HG02885 (cell line): ENCODE data around the gene AATF.

ENCODE experiments used
- ATAC-seq: cut with Tn5 transposase; IDR thresholded peaks from one replicate; pipeline ENCODE4 v1.9.1; 2021; ENCODE audit warnings: mild to moderate bottlenecking; ENCODE audit not compliant: unreplicated experiment, poor library complexity

AATF gene

DNA sequence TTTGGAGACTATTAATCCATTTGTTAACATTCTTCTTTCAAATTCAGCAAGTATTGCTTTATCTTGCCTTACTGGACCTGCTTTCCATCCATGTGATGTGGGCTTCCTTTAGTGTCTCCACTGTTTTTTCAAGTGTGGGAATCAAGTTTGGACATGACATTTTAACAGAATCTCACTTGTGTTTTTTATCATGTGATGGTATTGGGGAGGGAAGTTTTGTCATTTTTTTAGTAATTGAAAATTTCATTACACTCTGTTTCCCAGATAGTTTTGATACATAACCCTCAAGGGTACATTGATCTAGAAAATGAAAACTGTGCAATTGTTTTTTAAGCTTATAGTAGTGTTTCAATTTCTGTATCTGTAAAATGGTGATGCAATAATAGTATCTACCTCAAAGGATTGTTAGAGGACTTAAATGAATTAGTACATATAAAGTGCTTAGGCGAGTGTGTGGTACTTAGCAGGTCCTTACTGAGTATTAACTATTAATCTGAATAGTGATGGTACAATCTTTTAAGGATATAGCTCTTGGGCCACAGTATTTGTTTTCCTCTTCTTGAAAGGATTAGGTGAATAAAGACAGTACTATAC is 27.3 kb downstream of the AATF start:
- no peak for ATAC-seq

DNA sequence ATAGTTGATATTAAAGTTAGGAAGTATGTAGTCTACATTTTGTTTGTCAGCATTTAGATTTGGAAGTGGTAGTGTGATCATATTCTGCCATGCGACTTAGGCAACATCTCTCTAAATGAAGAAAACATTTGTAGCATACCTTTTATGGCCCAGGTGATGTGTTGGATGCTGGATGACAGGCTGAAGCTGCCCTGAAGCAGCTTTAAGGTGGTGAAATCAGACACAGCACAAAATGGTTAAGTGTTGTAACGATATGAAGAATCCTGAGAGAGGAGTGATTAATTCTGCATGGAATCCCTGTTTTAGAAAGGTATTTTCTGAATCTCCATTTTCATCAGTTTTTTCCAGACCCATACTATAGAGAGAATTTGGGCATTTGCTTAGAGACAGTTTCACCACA is 28.3 kb downstream of the AATF start:
- no peak for ATAC-seq

DNA sequence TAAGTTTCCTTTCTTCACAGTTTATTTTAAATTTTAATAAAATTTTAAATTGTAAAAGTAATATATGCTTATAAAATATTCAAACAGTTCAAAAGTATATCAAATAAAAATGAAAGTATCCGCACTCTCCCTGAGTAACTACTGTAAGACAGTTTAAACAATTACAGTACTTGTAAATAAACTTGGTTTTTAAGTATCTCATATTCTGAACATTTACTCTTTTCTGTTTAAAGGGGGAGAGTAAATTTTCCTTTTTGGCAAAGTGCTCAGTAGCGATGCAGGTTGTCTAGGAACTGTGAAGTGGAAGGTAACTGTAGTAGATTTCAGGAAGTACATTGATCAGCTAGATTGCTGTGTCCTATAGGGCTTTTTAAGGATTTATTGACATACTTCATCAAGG is 28.8 kb downstream of the AATF start:
- ATAC-seq: no peak

DNA sequence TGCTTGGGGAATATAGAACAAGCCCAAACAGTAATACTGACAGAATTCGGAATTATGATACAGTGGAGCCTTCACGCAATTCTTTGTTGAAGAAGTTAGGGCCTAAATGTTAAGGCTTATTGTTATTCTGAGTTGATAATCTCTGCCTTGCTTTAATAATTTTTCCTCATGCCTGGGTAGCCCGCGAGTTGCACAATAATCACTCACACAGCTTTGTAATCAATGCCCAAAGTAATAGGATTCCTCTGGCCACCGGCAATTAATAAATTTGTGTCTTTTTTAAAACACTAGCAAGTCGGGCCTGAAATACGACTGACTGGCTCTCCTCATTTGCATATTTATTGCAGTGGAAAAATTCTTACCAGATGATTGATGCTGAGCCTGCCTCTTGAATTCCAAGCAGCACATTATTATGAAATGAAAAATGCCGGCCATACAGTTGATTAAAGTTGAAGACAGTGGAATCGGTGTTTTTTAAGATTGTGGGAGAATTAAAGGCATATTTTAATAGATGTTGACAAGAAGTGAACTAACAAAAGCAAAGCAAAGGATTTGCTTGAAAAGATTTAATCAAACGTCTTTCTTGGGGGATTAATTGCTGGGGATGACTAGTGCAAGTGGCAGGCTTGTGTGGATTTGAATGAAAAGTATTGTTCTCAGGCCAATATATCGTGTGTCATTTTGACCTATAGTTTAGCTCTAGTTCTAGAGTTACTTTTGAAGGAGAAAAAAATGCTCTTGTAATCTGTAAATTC is 30.2 kb downstream of the AATF start:
- ATAC-seq: no peak

DNA sequence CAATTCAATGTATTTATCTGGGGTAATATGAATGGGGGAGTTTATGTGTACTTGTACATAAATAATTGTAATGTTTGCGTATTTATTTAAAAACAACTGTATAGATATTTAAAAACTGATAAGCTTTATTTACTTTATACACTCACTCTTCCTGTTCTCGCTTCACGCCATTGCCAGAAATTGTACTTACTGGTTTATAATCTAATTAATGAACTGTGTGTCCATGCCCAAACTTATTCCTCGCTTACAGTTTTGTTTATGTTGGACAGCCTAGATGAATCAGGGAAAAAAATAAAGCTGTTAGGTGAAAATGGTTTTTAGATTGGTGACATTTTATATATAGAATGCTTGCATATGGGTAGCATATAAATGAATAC is 30.8 kb downstream of the AATF start:
- no peak for ATAC-seq

DNA sequence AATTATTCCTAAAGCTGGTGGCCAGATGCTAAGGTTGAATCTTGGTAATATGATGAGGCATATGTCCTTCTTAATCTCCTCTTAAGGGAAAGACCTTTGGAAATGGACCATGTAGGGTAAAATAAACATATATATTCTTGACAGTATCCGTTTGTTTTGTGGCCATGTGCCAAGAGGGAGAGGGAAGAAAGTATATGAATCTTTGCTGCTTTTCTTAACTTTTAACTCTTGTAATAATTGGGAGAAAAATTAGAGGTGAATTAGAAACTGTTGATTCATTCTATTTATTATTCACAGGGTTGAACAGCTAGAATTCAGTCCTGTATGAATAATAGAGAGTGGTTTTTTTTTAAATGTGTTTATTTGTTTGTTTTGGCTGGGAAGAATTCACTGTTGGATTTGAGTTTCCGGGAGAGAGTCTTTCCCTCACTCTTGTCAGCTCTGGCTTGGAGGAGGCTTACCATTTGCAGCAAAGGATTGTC is 31.6 kb downstream of the AATF start:
- ATAC-seq: no peak

DNA sequence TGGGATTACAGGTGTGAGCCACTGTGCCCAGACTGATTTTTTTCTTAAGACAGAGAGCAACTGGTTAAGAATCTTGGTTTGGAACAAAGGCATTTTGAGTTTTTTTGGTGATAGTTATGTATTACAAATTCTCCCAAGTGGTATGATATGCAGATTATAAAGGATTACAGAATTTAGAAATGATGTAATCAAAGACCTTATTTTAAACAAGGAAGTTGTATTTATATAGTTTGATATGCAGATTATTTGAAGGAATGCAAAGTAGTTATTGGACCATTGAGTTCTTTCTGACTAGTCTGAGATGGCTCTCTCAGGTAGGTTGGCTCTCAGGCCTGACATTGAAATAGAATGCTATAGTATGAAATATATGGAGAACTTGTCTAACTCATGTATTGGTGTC is 34.9 kb downstream of the AATF start:
- no peak for ATAC-seq

DNA sequence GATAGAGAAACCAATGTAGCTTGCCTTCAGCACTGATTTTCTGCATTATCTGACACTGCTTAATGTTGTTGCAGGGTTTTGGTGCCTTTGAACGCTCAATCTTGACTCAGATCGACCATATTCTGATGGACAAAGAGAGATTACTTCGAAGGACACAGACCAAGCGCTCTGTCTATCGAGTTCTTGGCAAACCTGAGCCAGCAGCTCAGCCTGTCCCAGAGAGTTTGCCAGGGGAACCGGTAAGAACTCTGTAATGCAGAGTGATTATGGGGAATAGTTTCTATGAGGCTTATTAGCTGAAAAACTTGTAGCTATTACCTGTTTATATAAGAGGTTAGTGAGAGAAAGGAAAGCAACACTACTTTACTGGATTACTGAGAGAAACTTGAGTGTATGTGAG is 40.4 kb downstream of the AATF start:
- ATAC-seq: no peak

DNA sequence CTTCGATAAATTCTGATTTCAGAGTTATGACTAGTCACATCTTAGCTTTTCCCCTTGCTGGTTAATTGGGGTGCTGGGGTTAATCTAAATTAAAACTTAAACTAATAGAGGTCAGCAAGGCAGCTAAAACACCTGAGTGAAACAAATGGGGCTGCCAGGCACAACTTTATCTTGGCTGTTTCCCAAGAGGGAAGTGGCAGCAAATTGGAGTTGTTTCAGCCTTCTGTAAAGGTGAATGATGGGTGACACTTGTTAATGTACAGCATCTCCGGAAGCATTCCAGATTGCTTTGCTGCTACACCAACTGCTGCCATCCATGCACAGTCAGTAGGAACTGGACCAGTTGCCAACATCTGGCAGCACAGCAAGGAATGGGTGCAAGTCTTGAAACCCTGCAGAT is 43.9 kb downstream of the AATF start:
- ATAC-seq: no peak

DNA sequence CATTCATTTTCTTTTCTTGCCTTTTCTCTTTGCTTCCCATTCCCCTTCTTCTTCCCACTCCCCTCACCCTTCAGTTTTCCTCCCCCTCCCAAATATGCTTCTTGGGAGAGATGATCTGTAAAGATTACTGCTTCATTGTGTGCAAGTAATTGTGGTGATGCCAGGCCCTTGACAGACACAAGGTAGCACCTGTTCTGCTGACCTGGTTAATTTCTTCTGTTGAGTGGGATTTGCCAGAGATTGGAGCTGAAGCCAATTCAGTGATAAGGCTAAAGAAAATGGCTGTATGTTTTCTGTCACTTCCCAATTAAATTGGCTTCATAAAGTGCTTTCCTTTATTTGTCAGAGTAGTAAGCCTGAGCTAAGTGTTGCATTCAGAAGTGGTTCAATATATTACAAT is 44.5 kb downstream of the AATF start:
- ATAC-seq: no peak

DNA sequence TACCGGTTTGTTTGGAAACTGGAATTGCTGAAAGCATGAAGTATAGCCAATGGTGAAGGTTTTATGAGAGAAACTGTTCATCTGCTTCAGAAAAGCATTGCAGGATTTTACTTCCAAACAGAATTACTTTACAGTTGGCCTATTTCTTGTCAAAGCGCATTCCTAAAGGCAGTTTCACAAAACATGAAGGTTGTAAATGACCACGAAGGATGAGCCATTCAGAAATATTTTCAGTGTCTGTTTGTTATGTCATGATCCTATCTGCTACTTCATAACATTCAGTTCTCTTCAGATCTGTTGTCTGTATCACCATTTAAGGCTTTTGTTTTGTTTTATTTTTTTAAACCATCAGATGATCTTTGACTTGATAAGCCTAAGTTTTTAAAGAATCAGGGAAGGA is 45.7 kb downstream of the AATF start:
- no peak for ATAC-seq

DNA sequence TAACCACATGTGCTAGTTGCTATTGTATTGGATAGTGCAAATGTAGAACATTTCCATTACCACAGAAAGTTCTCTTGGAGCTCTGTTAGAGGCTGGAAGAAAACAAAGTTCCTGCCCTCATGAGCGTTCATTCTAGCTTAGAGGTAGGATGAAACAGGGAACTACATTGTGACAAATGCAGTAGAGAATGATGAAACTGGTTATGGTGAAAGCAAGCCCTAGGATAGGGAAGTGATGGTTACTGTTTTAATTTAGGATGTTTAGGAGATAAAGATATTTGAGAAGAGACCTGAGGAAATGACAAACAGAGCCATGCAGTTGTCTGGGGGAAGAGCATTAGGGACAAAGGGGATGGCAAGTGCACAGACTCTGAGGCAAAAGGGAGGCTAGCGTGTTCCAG is 50.7 kb downstream of the AATF start:
- no peak for ATAC-seq

DNA sequence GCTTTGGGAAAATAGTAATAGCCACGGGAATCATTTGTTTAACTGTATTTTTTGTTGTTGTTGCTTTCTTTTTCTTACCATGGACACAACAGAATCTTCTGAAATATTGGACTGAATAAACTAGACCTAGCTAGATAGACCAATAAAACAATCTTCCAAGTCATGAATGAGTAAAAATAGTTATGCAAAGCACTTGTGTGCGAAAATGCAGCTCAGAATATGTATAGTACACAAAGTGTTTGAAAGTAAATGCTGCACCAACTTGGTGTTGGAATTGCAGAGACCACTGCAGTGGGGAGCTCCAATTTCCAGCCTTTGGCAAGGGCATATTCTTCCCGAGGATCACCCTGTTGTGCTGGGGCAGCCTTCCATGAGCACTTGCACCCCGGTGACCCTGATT is 68.0 kb downstream of the AATF start:
- ATAC-seq: no peak

DNA sequence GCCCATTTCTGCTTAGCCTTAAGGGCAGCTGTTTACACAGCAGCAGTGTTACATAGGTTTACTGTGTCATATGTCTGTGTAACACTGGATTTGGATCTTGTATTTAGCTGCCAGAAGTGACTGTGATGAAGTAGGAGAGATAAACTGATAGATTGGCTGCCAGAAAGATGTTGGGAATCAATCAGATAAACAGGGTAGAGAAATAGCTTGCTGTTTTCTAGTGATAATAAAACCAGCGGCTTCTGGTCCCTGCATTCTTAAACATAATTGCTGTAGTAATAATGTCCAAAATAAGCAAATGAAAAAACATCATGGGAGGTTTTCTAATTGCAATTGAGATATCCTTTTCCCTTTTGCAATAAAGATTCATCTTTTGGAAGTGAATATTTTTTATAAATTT is 68.7 kb downstream of the AATF start:
- ATAC-seq: no peak

DNA sequence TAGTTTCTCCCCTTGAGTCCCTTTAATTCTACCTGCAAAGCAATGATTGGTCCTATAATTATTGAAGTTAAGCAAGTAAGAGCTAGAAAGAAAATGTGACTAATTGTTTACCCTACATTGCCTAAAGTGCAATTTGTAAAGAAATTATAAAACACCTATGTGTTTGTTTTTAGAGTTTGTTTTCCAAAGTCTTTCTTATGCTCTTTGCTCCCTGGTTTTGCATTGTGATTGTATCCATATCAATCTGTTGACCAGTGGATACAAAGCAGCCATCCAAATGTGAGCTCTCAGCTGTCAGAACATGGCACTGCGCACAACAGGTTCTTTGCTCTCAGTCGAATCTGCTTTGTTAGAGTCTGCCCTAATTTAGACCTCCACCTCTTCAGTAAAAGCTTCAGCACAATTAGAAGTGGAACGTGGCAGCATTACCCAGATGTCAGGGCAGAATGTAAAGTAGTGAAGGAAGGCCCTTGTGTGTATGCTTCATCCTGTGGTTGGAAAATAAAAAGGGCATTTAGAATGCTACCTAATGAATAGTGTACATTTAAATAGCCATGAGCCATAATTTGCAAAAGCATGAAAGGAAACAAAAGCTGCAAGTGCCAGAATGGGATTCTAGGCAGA is 70.5 kb downstream of the AATF start:
- no peak for ATAC-seq

DNA sequence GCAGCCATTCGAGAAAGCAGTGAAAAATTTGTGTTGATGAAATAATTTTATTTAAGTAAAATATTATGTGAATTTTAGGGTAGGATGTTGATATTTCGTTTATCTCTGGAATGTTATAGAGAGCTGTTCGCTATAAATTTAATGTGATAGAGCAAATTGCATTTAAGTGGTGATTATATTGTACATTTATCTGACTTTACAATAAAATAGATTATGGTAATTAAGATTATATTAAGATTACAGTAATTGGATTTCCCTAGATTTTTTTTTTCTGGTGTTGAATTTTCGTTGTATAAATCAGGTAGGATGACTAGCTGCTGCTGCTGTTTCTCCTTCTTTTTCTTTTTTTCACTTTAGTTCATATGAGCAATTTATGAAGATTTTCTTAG is 71.0 kb downstream of the AATF start:
- no peak for ATAC-seq

DNA sequence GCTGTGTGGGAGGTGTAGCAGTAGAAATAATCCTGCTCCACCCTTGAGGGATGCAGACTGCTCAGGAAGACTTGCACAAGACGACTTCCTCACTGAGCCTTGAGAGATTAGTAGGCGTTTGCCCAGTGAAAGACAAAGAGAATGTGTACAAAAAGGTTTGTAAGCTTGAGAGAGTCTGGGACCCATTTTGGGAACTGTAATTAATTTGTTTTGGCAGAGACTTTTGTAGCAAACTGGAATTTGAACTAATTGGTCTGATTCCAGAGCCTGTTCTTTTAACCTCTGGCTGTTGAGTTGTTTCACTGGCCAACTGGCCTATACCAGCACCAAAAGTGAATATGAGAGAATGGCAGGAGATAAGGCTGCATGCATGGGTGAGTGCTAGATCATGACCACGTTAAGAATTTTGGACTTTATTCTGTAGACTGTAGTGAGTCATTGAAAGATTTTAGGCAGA is 75.5 kb downstream of the AATF start:
- ATAC-seq: no peak

DNA sequence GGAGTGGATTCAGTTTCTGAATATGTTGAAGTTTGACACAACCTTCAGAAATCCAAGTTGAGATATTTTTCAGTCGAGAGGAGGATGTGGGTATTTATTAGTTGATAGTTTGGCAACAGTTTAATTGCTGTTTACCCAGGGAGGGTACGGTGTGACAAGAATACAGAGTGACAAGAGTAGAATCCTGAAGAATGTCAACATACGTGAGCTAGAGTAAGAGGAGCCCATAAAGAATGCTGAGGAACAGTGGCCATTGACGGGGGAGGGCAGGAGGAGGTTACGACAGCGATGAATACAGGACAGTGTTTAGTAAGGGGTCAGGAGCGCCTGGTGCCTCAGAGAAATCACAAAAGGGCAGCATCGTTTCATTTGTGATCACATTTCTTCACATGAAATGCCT is 76.5 kb downstream of the AATF start:
- no peak for ATAC-seq

DNA sequence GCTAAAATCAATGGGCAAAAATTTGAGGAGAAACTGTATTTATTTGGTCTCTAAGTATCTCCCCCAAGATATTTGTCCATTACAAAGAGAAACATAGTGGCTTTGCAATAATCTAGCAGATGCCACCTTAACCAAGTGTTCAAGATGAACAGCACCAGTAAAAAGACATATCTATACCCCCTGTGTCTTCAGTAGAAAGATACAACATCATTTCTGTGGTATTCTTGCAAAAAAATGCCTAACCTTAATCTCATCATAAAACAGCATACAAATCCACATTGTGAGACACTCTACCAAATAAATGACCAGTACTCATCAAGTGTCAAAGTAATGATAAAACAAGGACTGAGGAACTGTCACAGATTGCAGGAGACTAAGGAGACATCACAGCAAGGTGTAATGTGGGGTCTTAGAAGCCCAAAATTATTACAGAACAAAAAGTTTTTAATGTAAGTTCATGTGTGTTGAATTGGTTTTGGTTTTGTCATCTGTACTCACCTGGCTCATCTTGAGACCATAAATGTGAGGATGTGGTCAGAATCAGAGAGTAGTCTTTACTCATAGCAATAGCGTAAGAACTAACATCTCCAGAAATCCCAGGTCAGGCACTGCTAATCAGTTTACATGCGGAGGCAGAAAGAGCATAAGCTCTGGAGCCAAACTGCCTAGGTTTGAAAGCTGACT is 77.2 kb downstream of the AATF start:
- ATAC-seq: peak; percentile 56

DNA sequence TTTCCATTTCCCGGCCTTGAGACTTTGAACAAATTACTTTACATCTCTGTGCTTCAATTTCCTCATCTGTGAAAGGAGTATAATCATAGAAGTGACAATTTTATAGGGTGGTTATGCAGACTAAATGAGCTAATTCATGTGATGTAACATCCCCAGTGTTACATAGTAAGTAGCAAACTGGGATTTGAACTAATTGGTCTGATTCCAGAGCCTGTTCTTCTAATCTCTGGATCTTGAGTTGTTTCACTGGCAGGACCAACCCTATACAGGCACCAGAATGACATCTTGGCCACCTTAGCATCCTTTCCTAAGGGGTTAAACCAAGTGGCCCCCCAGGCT is 77.7 kb downstream of the AATF start:
- ATAC-seq: no peak

DNA sequence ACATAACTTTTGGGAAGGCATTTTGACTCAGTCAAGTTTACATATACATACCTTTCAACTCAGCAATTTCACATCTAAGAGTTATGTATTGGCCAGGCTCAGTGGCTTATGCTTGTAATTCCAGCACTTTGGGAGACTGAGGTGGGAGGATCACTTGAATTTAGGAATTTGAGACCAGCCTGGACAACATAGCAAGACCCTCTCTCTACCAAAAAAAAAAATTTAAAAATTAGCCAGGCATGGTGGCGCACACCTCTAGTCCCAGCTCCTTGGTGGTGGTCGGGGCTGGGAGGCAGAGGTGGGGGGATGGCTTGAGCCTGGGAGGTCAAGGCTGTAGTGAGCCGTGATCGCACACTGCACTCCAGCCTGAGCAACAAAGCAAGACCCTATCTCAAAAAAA is 79.3 kb downstream of the AATF start:
- no peak for ATAC-seq
